ENCODE results near the gene PLOD1. TPM values are rescaled to one million over a fixed set of nuclear protein-coding genes. Genes with fewer than 3 reads are reported as not detected.

Gene PLOD1
- total RNA-seq, 1 donor from 2014 or later: 61.6 TPM

- TF ChIP-seq CTCF (IDR thresholded peaks at IDR 0.05; ENCODE audit: borderline replicate concordance): peak; percentile 51
- intact Hi-C loops (cut with micrococcal nuclease): no loop called here
Observed at GRCh38 chr1:11982010-11982392, 47.5 kb downstream of the PLOD1 start.

GRCh38 chr1:11984121-11984520, 49.6 kb downstream of the PLOD1 start:
- Histone ChIP-seq H3K27ac (replicated peaks) (peak overlapping the region; percentile 97), H3K9me3 (replicated peaks) (no peaks in the 10 kb centered on the region), H3K4me1 (peaks cover 96% of the 10 kb centered on the region), H3K36me3 (peaks cover 60% of the 10 kb centered on the region), H3K27me3 (ENCODE audit: low read depth) (no peaks in the 10 kb centered on the region), H3K4me3 (peak overlapping the region; percentile 91)
- no peak for TF ChIP-seq CTCF (IDR thresholded peaks at IDR 0.05; ENCODE audit: borderline replicate concordance)
- DNase-seq: no peak
- intact Hi-C loops (cut with micrococcal nuclease): no loop called here

More at GRCh38 chr1:11982010-11982392, 47.5 kb downstream of the PLOD1 start:
- H3K27me3 ChIP-seq (ENCODE audit: low read depth): no peaks in the 10 kb centered on the region
- H3K4me3 ChIP-seq: peak overlapping the region; percentile 91
- peaks cover 87% of the 10 kb centered on the region for H3K4me1 ChIP-seq
- H3K9me3 ChIP-seq (replicated peaks): no peaks in the 10 kb centered on the region
- no peak for DNase-seq
- H3K36me3 ChIP-seq: peaks cover 48% of the 10 kb centered on the region
- H3K27ac ChIP-seq (replicated peaks): peak overlapping the region; percentile 97

DNA sequence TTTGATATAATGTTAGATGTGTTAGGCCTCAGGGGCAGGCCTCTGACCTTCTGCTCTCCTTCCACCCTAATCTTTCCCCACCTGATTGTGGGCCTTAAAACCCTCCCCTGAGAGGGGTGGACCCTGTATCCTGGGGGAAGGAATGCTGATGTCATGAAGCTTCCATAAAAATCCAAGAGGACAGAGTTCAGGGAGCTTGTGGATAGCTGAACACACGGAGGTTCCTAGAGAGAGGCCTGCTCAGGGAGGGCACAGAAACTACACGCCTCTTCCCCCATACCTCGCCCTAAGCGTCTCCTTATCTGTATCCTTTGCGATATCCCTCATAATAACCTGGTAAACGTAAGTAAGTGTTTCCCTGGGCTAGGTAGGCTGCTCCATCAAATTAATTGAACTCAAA, 50.1 kb downstream of the PLOD1 start:
- TF ChIP-seq CTCF (IDR thresholded peaks at IDR 0.05; ENCODE audit: borderline replicate concordance): no peak
- Histone ChIP-seq H3K36me3 (peaks cover 65% of the 10 kb centered on the region), H3K27ac (replicated peaks) (peak overlapping the region; percentile 97), H3K4me1 (peaks cover 94% of the 10 kb centered on the region), H3K4me3 (peak overlapping the region; percentile 91), H3K9me3 (replicated peaks) (no peaks in the 10 kb centered on the region), H3K27me3 (ENCODE audit: low read depth) (no peaks in the 10 kb centered on the region)
- intact Hi-C loops (cut with micrococcal nuclease): no loop called here
- no peak for DNase-seq

- no peak for TF ChIP-seq CTCF (IDR thresholded peaks at IDR 0.05; ENCODE audit: borderline replicate concordance)
- Histone ChIP-seq H3K4me1 (peaks cover 98% of the 10 kb centered on the region), H3K27ac (replicated peaks) (peak overlapping the region; percentile 97), H3K36me3 (peaks cover 71% of the 10 kb centered on the region), H3K27me3 (ENCODE audit: low read depth) (no peaks in the 10 kb centered on the region), H3K4me3 (peak overlapping the region; percentile 91), H3K9me3 (replicated peaks) (no peaks in the 10 kb centered on the region)
- intact Hi-C loops (cut with micrococcal nuclease): no loop called here
- DNase-seq: no peak
Observed at GRCh38 chr1:11985171-11985570, 50.7 kb downstream of the PLOD1 start.

- H3K4me3 ChIP-seq: peak overlapping the region; percentile 91
- peak overlapping the region; percentile 97 for H3K27ac ChIP-seq (replicated peaks)
- TF ChIP-seq CTCF (IDR thresholded peaks at IDR 0.05; ENCODE audit: borderline replicate concordance): no peak
- no peak for DNase-seq
- no peaks in the 10 kb centered on the region for H3K27me3 ChIP-seq (ENCODE audit: low read depth)
- intact Hi-C loops (cut with micrococcal nuclease): no loop called here
- H3K4me1 ChIP-seq: peaks cover 94% of the 10 kb centered on the region
- H3K9me3 ChIP-seq (replicated peaks): no peaks in the 10 kb centered on the region
- H3K36me3 ChIP-seq: peaks cover 77% of the 10 kb centered on the region
Observed at GRCh38 chr1:11985851-11986250, 51.3 kb downstream of the PLOD1 start.

Data from left ventricle myocardium inferior (tissue), 1 donor.